WI38 (cell line): ENCODE measurements around the gene SLC35D2.

Experiments used
- H3K4me3 ChIP-seq: 2 replicates; pipeline ENCODE4 v1.5.1; 2011; ENCODE audit warnings: low read depth, mild to moderate bottlenecking, control low read depth, low read length
- CTCF ChIP-seq: IDR thresholded peaks from 2 replicates; pipeline ENCODE4 v1.5.1; 2012; ENCODE audit warnings: low read depth, mild to moderate bottlenecking, control low read depth, low read length

Gene SLC35D2

GRCh38 chr9:96383165-96383942 is at the start of gene SLC35D2:
SLC35D2 (minus strand) TSS chr9:96383711; CDS start chr9:96383634, 77 bp downstream.
- no peak for TF ChIP-seq CTCF
- H3K4me3 ChIP-seq: peak within 1 kb of the TSS; percentile 69

GRCh38 chr9:96430377-96430776 is 46.9 kb upstream of the SLC35D2 start:
- H3K4me3 ChIP-seq: no peak overlapping the region
- no peak for TF ChIP-seq CTCF

- no peak overlapping the region for H3K4me3 ChIP-seq
- no peak for TF ChIP-seq CTCF
Measured at GRCh38 chr9:96429732-96430131, 46.2 kb upstream of the SLC35D2 start.

GRCh38 chr9:96425500-96426169 is 42.1 kb upstream of the SLC35D2 start:
- H3K4me3 ChIP-seq: no peak overlapping the region
- TF ChIP-seq CTCF: no peak

- no peak for TF ChIP-seq CTCF
- no peak overlapping the region for H3K4me3 ChIP-seq
Measured at GRCh38 chr9:96423985-96424336, 40.5 kb upstream of the SLC35D2 start.

- H3K4me3 ChIP-seq: no peak overlapping the region
- no peak for TF ChIP-seq CTCF
Measured at GRCh38 chr9:96423322-96423984, 39.9 kb upstream of the SLC35D2 start.
